KMS-11 (cell line): ENCODE results near the gene NEK1.
A peak's percentile ranks its signal among the peaks of the same experiment; 100 is the strongest.
"Not testable (repeated sequence)": the region's sequence is repeated elsewhere in the genome, so short reads cannot be mapped to it uniquely, and the experiment has no call there.

Experiments
- H2AFZ ChIP-seq: fragments of 200-600 bp; sonication (generic); 2 replicates; pipeline ENCODE4 v1.6.1; 2016; ENCODE audit warnings: antibody characterized with exemption, mixed run types, low read depth
- H3K27ac ChIP-seq: fragments of 200-600 bp; sonication (generic); 2 replicates; pipeline ENCODE4 v1.6.1; 2016; ENCODE audit warnings: mild to moderate bottlenecking, mixed run types
- H3K27me3 ChIP-seq: fragments of 200-600 bp; sonication (generic); 2 replicates; pipeline ENCODE4 v1.6.1; 2017; ENCODE audit warnings: mild to moderate bottlenecking, low read depth, mixed run types, moderate library complexity; ENCODE audit not compliant: insufficient read depth
- H3K36me3 ChIP-seq: fragments of 200-600 bp; sonication (generic); 2 replicates; pipeline ENCODE4 v1.6.1; 2017; ENCODE audit warnings: mild to moderate bottlenecking, mixed run types; ENCODE audit not compliant: insufficient read depth
- H3K4me1 ChIP-seq: fragments of 200-600 bp; sonication (generic); 2 replicates; pipeline ENCODE4 v1.6.1; 2016; ENCODE audit warnings: mild to moderate bottlenecking, low read depth, mixed run types; ENCODE audit not compliant: poor library complexity, severe bottlenecking
- H3K4me2 ChIP-seq: fragments of 200-600 bp; sonication (generic); 2 replicates; pipeline ENCODE4 v1.7.0; 2016; ENCODE audit warnings: mild to moderate bottlenecking, mixed run types
- H3K4me3 ChIP-seq: fragments of 200-600 bp; sonication (generic); IDR thresholded peaks from 2 replicates; pipeline ENCODE4 v1.6.1; 2017; ENCODE audit warnings: low read depth, low read length, mixed read lengths; ENCODE audit not compliant: insufficient read depth
- H3K79me2 ChIP-seq: fragments of 200-600 bp; sonication (generic); 2 replicates; pipeline ENCODE4 v1.6.1; 2016; ENCODE audit warnings: low read depth, mixed run types; ENCODE audit not compliant: insufficient read depth
- H3K9ac ChIP-seq: fragments of 200-600 bp; sonication (generic); 2 replicates; pipeline ENCODE4 v1.6.1; 2016; ENCODE audit warnings: mild to moderate bottlenecking, mixed run types
- H4K20me1 ChIP-seq: fragments of 200-600 bp; sonication (generic); 2 replicates; pipeline ENCODE4 v1.6.1; 2016; ENCODE audit warnings: mild to moderate bottlenecking, mixed run types; ENCODE audit not compliant: insufficient read depth
- CTCF ChIP-seq: fragments of 200-600 bp; sonication (generic); conservative IDR thresholded peaks from 2 replicates; pipeline ENCODE4 v1.6.1; 2017; ENCODE audit warnings: low read depth, mild to moderate bottlenecking, antibody characterized with exemption, low read length, moderate library complexity, mixed read lengths

NEK1 gene

GRCh38 chr4:169582706-169583105 lies 29.7 kb downstream of the NEK1 start:
- Histone ChIP-seq H3K27me3 (no peaks in the 10 kb centered on the region), H3K79me2 (no peaks in the 10 kb centered on the region), H2AFZ (no peak overlapping the region), H3K4me2 (peak overlapping the region; percentile 81), H3K27ac (peak overlapping the region; percentile 66), H3K4me1 (peaks cover 37% of the 10 kb centered on the region), H3K36me3 (no peaks in the 10 kb centered on the region), H3K4me3 (no peak overlapping the region), H4K20me1 (no peaks in the 10 kb centered on the region), H3K9ac (no peak overlapping the region)
- no peak for TF ChIP-seq CTCF

GRCh38 chr4:169582203-169582602 lies 30.2 kb downstream of the NEK1 start:
- Histone ChIP-seq H3K27ac (peak overlapping the region; percentile 66), H3K9ac (no peak overlapping the region), H2AFZ (no peak overlapping the region), H3K4me1 (peaks cover 37% of the 10 kb centered on the region), H3K4me2 (peak overlapping the region; percentile 81), H3K27me3 (no peaks in the 10 kb centered on the region), H3K4me3 (no peak overlapping the region), H4K20me1 (no peaks in the 10 kb centered on the region), H3K79me2 (no peaks in the 10 kb centered on the region), H3K36me3 (no peaks in the 10 kb centered on the region)
- 0 out of 2 replicates have a peak, but pooled peaks have one; percentile 28 for TF ChIP-seq CTCF

GRCh38 chr4:169573889-169574288 lies 38.5 kb downstream of the NEK1 start:
- TF ChIP-seq CTCF = no peak
- no peaks in the 10 kb centered on the region for H3K4me1 ChIP-seq
- H3K36me3 ChIP-seq = no peaks in the 10 kb centered on the region
- H3K79me2 ChIP-seq = no peaks in the 10 kb centered on the region
- H3K9ac ChIP-seq = no peak overlapping the region
- H3K27me3 ChIP-seq = no peaks in the 10 kb centered on the region
- no peaks in the 10 kb centered on the region for H4K20me1 ChIP-seq
- no peak overlapping the region for H2AFZ ChIP-seq
- H3K27ac ChIP-seq = no peak overlapping the region
- H3K4me2 ChIP-seq = no peak overlapping the region
- H3K4me3 ChIP-seq = no peak overlapping the region

GRCh38 chr4:169571435-169571834 lies 40.9 kb downstream of the NEK1 start:
- Histone ChIP-seq H4K20me1 (no peaks in the 10 kb centered on the region), H3K79me2 (no peaks in the 10 kb centered on the region), H3K9ac (no peak overlapping the region), H3K4me1 (no peaks in the 10 kb centered on the region), H3K4me2 (no peak overlapping the region), H3K36me3 (no peaks in the 10 kb centered on the region), H3K27ac (no peak overlapping the region), H2AFZ (no peak overlapping the region), H3K4me3 (no peak overlapping the region), H3K27me3 (no peaks in the 10 kb centered on the region)
- no peak for TF ChIP-seq CTCF

- not testable (repeated sequence) for H3K27me3 ChIP-seq, H2AFZ ChIP-seq, H3K79me2 ChIP-seq, H3K4me2 ChIP-seq, H3K36me3 ChIP-seq, H3K27ac ChIP-seq, H4K20me1 ChIP-seq, H3K4me3 ChIP-seq, H3K4me1 ChIP-seq, H3K9ac ChIP-seq
Measured at GRCh38 chr4:169571012-169571411, 41.4 kb downstream of the NEK1 start.

- H3K27me3 ChIP-seq, H3K27ac ChIP-seq, H3K9ac ChIP-seq, H3K4me1 ChIP-seq, H3K4me3 ChIP-seq, H3K79me2 ChIP-seq, H3K4me2 ChIP-seq, H2AFZ ChIP-seq, H4K20me1 ChIP-seq, H3K36me3 ChIP-seq: not testable (repeated sequence)
Measured at GRCh38 chr4:169570266-169570665, 42.1 kb downstream of the NEK1 start.

GRCh38 chr4:169569188-169569587 lies 43.2 kb downstream of the NEK1 start:
- H3K4me2 ChIP-seq, H2AFZ ChIP-seq, H3K27me3 ChIP-seq, H3K27ac ChIP-seq, H3K4me3 ChIP-seq, H4K20me1 ChIP-seq, H3K9ac ChIP-seq, H3K36me3 ChIP-seq, H3K4me1 ChIP-seq, H3K79me2 ChIP-seq: not testable (repeated sequence)
